ENCODE data around the gene RPS19.

- no peak for TF ChIP-seq YY1 (IDR thresholded peaks at IDR 0.05; ENCODE audit: insufficient read depth, insufficient read length)
- TF ChIP-seq ZNF274 (IDR thresholded peaks at IDR 0.05; ENCODE audit: low read depth, low read length) = no peak
Measured at GRCh38 chr19:41872384-41872774, 12.3 kb downstream of the RPS19 start.
